Lower leg skin (tissue), 3 donors: ENCODE results near the gene DYRK4.

Experiments
- CTCF ChIP-seq, 3 donors: fragments of 450-650 bp; IDR thresholded peaks; one replicate each; pipeline ENCODE4 v1.5.1; 2016; ENCODE audit warnings: antibody characterized with exemption in 3 of 3, mild to moderate bottlenecking in 3 of 3, moderate library complexity in 2 of 3
- POLR2A ChIP-seq, 2 donors: fragments of 450-650 bp; IDR thresholded peaks; one replicate each; pipeline ENCODE4 v1.6.1; 2016 to 2017; ENCODE audit warnings: antibody characterized with exemption in 2 of 2, mild to moderate bottlenecking in 1 of 2, moderate library complexity in 1 of 2

GRCh38 chr12:4587108-4587507, 25.1 kb downstream of the DYRK4 start:
- no peak for TF ChIP-seq CTCF (IDR thresholded peaks at IDR 0.05)
- TF ChIP-seq POLR2A (IDR thresholded peaks at IDR 0.05) = no peak
